HG03060 (cell line): ENCODE data around the gene IGF2BP1.

Experiments used
- ATAC-seq: cut with Tn5 transposase; IDR thresholded peaks from one replicate; pipeline ENCODE4 v1.9.1; 2021; ENCODE audit warnings: low read depth, moderate number of reproducible peaks; ENCODE audit not compliant: unreplicated experiment

IGF2BP1 gene

DNA sequence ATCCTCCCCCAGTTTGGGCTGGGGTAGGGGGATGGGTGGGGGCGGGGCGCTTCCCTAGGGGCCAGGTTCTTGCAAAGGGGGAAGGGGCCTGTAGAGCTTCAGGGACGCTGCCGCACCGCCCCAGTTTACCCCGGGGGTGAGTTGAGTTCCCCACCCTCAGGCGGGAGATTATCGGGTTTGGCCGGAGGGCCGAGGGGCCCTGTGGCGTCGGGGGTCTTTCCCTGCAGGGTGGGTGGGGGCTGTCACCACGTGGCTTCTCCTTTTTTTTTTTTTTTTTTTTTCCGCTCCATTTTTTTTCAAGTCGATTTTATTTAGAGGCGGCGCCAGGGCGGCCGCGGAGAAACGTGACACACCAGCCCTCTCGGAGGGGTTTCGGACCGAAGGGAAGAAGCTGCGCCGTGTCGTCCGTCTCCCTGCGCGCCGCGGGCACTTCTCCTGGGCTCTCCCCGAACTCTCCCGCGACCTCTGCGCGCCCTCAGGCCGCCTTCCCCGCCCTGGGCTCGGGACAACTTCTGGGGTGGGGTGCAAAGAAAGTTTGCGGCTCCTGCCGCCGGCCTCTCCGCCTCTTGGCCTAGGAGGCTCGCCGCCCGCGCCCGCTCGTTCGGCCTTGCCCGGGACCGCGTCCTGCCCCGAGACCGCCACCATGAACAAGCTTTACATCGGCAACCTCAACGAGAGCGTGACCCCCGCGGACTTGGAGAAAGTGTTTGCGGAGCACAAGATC is at the start of gene IGF2BP1:
Gene IGF2BP1, plus strand, starts transcription at position 283 of the 724 bp plus-strand sequence. Its CDS starts 361 bp downstream, at position 644.
- no peak for ATAC-seq

DNA sequence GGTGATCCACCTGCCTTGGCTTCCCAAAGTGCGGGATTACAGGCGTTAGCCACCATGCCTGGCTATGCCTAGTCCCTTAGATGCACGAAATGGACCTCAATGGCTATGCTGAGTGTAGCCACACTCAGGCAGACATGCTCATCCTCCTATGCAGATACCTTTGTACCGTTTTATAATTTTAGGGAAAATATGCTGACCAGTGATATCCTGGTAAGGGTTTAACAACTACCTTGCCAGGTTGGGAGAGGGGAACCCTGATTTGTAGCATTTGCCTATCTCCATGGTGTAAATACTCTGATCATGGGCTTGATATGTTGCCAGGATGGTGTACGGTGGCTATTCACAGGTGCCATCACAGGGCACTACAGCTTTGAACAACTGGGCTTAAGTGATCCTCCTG is 45.6 kb upstream of the IGF2BP1 start:
- ATAC-seq: no peak

DNA sequence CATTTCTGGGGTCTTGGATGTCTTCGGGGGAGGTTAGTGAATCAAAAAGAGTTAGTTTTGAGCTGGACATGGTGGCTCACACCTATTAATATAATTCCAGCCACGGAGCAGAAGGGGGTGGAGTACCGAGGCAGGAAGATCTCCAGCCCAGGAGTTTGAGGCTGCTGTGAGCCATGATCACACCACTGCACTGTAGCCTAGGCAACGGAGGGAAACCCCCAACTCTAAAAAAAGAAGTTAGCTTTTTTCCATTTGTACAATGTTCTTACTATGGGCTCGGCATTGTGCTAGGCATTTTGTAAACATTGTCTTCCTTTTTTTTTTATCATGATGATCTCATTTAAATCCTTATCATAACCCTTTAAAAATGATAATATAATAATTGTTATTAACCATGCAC is 44.3 kb upstream of the IGF2BP1 start:
- no peak for ATAC-seq

- ATAC-seq: no peak
Measured at GRCh38 chr17:48954300-48954755, 42.9 kb upstream of the IGF2BP1 start.

DNA sequence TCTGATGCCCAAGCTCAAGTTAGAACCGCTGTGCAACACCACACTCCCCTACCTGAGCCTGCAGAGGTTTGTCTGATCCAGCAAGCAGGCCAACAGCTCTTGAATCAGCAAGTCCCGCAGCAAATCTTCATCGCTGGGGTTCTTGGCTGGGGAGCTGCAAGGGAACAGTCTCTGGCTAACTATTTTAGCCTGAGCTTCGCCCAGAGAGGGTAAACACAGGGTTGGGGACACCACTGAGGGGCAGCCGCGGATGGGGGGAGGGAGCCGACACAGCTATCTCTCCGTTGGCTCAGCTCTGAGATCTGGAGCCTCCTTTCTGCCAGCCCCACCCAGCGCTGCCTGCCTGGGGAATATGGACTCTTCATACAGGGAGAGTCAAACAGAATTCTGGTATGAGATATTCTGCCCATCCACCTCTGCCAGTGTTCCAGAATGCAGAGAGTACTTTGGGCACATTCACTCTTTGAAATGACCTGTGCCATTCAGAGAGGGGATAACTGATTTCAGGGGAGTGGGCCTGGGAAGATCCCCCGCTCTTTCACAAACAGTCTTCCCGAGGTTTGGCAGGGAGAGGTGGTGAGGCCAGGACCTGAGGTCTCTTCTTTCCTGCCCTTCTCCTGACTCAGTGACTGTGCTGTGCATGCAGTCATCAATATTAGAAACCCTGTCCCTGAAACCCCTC is 36.2 kb upstream of the IGF2BP1 start:
- ATAC-seq: no peak

GRCh38 chr17:48961516-48962233 is 35.5 kb upstream of the IGF2BP1 start:
- ATAC-seq: no peak

DNA sequence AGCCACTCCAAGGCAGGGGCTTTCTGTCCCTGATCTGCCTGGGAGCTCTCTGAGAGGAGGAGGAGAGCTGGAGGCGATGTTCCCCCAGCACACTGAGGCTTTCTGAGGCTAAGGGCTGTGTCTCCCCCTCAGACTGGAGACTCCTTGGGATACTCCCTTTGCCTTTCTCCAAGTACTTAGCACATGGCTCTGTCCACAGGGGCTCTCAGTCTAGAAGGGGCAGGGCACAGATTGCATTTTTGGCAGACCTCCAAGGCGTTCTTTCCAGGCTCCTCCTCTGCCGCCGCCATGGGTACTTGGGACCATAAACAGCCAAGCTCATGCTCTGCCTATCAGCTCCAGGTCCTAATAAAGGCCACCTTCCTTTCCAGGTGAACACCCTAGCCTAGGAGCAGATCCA is 27.0 kb upstream of the IGF2BP1 start:
- no peak for ATAC-seq

- ATAC-seq: no peak
Measured at GRCh38 chr17:48970865-48971687, 26.1 kb upstream of the IGF2BP1 start.

- no peak for ATAC-seq
Measured at GRCh38 chr17:48972749-48973097, 24.5 kb upstream of the IGF2BP1 start.

GRCh38 chr17:48973806-48974205 is 23.4 kb upstream of the IGF2BP1 start:
- ATAC-seq: no peak

GRCh38 chr17:48981927-48982539 is 15.2 kb upstream of the IGF2BP1 start:
- ATAC-seq: no peak

DNA sequence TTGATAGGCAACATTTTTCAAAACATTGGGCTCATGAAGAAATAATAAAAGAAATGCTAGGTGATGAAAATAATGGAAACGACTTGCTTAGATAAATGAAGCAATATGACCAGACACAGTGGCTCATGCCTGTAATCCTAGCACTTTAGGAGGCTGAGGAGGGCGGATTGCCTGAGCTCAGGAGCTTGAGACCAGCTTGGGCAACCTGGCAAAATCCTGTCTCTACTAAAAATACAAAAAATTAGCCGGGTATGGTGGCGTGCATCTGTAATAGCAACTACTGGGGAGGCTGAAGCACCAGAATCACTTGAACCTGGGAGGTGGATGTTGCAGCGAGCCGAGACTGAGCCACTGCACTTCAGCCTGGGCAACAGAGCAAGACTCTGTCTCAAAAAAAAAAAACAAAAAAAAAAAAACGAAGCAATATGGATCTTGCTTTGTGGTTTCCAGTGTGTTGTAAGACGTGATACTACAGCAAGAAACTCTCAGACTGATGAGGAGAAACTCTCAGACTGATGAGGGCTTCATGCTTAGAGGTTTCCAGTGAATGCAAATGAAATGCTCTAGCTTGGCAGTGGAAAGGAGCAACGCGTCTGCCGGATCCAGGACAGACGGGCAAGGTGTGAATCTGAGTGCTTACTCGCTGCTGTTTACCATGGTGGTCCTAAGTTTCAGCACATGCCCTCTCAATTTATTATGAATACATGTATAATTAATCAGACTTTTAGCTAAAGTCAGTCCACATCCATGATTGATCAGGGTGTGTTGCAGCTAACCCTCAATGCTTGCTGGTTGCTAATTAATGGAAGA is 11.5 kb upstream of the IGF2BP1 start:
- ATAC-seq: no peak

DNA sequence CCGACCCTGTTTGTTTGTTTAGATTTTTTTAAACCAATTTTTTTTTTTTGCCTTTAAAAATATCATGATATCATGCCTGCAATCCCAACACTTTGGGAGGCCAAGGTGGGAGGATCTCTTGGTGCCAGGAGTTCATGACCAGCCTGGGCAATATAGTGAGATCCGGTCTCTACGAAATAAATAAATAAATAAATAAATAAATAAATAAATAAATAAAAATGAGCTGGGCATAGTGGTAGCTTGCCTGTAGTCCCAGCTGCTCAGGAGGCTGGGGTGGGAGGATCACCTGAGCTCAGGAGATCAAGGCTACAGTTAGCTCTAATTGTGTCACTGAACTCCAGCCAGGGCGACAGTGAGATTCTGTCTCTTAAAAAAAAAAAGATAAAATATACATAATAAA is 8.1 kb upstream of the IGF2BP1 start:
- ATAC-seq: no peak

- ATAC-seq: no peak
Measured at GRCh38 chr17:48990882-48991357, 6.3 kb upstream of the IGF2BP1 start.

DNA sequence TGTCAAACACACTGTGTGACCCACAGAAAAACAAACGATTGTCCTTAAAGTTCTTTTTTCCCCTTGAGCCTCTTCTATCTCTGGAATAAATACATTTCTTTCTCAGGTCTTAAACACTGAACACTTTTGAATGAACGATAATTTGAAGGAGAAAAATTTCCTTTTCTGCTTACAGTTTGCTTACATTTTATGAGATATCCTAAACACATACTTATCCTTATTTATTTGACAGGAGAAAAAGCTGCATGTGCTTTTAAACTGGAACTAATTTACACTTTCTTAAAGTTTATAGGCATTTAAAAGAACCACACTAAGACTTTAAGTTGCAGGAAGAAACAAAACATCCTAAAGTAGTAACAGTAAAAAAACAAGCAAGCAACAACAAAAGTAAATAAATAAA is 4.7 kb upstream of the IGF2BP1 start:
- ATAC-seq: no peak

GRCh38 chr17:48993305-48993704 is 3.9 kb upstream of the IGF2BP1 start:
- no peak for ATAC-seq

- no peak for ATAC-seq
Measured at GRCh38 chr17:48993951-48994350, 3.2 kb upstream of the IGF2BP1 start.

DNA sequence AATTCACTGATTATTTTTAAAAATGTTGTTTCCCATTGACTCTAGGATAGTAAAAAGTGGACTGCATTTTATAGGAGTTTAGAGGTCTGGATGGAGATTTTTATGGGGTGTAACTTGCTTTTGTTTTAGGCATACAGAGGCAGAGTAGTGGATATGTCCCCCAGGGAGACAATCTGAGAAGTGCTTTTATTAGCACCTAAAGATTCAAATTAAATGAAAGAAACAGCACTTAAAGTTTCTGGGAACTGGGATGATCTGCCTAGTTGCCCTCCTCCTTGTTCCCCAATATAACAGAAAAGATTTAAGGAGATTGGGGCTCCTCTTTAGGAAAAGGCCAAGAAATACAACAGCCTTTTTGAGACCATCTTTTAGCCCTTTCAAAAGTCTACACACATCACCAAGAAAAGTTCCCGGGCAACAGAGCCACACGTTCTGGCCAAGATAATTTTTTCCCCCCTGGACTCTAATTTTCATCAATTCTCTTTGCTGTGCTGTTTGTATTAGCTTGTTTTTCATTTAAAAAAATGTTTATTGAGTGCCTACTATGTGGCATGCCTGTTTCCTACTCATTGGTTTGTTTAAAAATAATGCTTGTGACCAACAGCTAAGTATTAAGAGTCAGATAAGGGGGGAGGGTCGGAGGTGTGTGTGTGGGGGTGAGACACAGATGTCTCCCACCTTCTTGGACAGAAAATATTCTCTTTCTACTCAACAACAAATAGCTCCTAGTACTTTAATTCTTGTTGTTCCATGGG is 2.5 kb upstream of the IGF2BP1 start:
- ATAC-seq: no peak
